DMS 273 treated with DMSO at 0.1 percent for 48 hours (cell line): ENCODE results near the gene C1QTNF1.
"Not testable (repeated sequence)": the region's sequence is repeated elsewhere in the genome, so short reads cannot be mapped to it uniquely, and the experiment has no call there.

Source experiments
- DNase-seq: peaks from one replicate; lab custom pipeline; 2025; lab: John Stamatoyannopoulos, UW

Gene C1QTNF1

GRCh38 chr17:79053251-79053925, 29.4 kb downstream of the C1QTNF1 start:
- no peak for DNase-seq

GRCh38 chr17:79054200-79054960, 30.4 kb downstream of the C1QTNF1 start:
- no peak for DNase-seq

GRCh38 chr17:79055197-79055596, 31.2 kb downstream of the C1QTNF1 start:
- DNase-seq = no peak

GRCh38 chr17:79057737-79058385, 33.9 kb downstream of the C1QTNF1 start:
- no peak for DNase-seq

GRCh38 chr17:79062691-79063090, 38.7 kb downstream of the C1QTNF1 start:
- no peak for DNase-seq

- no peak for DNase-seq
These were observed 40.1 kb downstream of the C1QTNF1 start for GRCh38 chr17:79064026-79064425.

GRCh38 chr17:79065105-79065670, 41.2 kb downstream of the C1QTNF1 start:
- DNase-seq = no peak

- no peak for DNase-seq
These were observed 43.0 kb downstream of the C1QTNF1 start for GRCh38 chr17:79066963-79067362.

GRCh38 chr17:79070266-79070880, 46.4 kb downstream of the C1QTNF1 start:
- no peak for DNase-seq

GRCh38 chr17:79071161-79071740, 47.3 kb downstream of the C1QTNF1 start:
- DNase-seq = no peak

GRCh38 chr17:79072544-79072943, 48.6 kb downstream of the C1QTNF1 start:
- no peak for DNase-seq

GRCh38 chr17:79073016-79073705, 49.2 kb downstream of the C1QTNF1 start:
- DNase-seq = no peak

- DNase-seq = no peak
These were observed 49.7 kb downstream of the C1QTNF1 start for GRCh38 chr17:79073706-79074088.

- not testable (repeated sequence) for DNase-seq
These were observed 50.2 kb downstream of the C1QTNF1 start for GRCh38 chr17:79074121-79074648.

GRCh38 chr17:79074649-79075445, 50.9 kb downstream of the C1QTNF1 start, which contains the start of gene ENGASE:
Gene ENGASE (plus strand): TSS chr17:79074824. CDS start chr17:79074945, 121 bp downstream.
- peak; percentile 63 for DNase-seq

GRCh38 chr17:79075446-79075750, 51.4 kb downstream of the C1QTNF1 start:
- no peak for DNase-seq

- DNase-seq = no peak
These were observed 52.0 kb downstream of the C1QTNF1 start for GRCh38 chr17:79075861-79076406.

GRCh38 chr17:79077587-79077986, 53.6 kb downstream of the C1QTNF1 start:
- DNase-seq = no peak

- no peak for DNase-seq
These were observed 54.7 kb downstream of the C1QTNF1 start for GRCh38 chr17:79078476-79079190.
